Retina (tissue), 1 donor: Measurements from ENCODE around the gene NGRN.
A peak's percentile ranks its signal among the peaks of the same experiment; 100 is the strongest.
"Not testable (repeated sequence)": the region's sequence is repeated elsewhere in the genome, so short reads cannot be mapped to it uniquely, and the experiment has no call there.

ENCODE experiments used
- DNase-seq: peaks from one replicate; pipeline ENCODE4 v3.0.0-alpha.2; 2016

The NGRN gene

GRCh38 chr15:90286678-90287077 lies 21.2 kb downstream of the NGRN start:
- no peak for DNase-seq

- DNase-seq: no peak
These were observed 21.6 kb downstream of the NGRN start for GRCh38 chr15:90287101-90287500.

GRCh38 chr15:90287946-90288345 lies 22.5 kb downstream of the NGRN start:
- no peak for DNase-seq

- no peak for DNase-seq
These were observed 26.3 kb downstream of the NGRN start for GRCh38 chr15:90291679-90292356.

GRCh38 chr15:90293040-90293810 lies 27.8 kb downstream of the NGRN start:
- peak; percentile 44 for DNase-seq

- no peak for DNase-seq
These were observed 28.7 kb downstream of the NGRN start for GRCh38 chr15:90294159-90294558.

- DNase-seq: no peak
These were observed 29.3 kb downstream of the NGRN start for GRCh38 chr15:90294601-90295269.

GRCh38 chr15:90295270-90295648 lies 29.8 kb downstream of the NGRN start:
- no peak for DNase-seq

- DNase-seq: not testable (repeated sequence)
These were observed 30.9 kb downstream of the NGRN start for GRCh38 chr15:90296316-90296884.

- no peak for DNase-seq
These were observed 31.5 kb downstream of the NGRN start for GRCh38 chr15:90297021-90297420.

GRCh38 chr15:90300541-90300940 lies 35.1 kb downstream of the NGRN start:
- DNase-seq: no peak

GRCh38 chr15:90300988-90301706 lies 35.7 kb downstream of the NGRN start:
- DNase-seq: peak; percentile 65

- DNase-seq: no peak
These were observed 36.3 kb downstream of the NGRN start for GRCh38 chr15:90301707-90302300.

GRCh38 chr15:90305355-90305754 lies 39.9 kb downstream of the NGRN start:
- DNase-seq: not testable (repeated sequence)

- no peak for DNase-seq
These were observed 40.5 kb downstream of the NGRN start for GRCh38 chr15:90305932-90306331.

GRCh38 chr15:90306560-90306959 lies 41.1 kb downstream of the NGRN start:
- DNase-seq: no peak

GRCh38 chr15:90307661-90308060 lies 42.2 kb downstream of the NGRN start:
- DNase-seq: no peak

- DNase-seq: no peak
These were observed 43.5 kb downstream of the NGRN start for GRCh38 chr15:90309020-90309419.

GRCh38 chr15:90315278-90315982 lies 50.0 kb downstream of the NGRN start:
- no peak for DNase-seq

- DNase-seq: no peak
These were observed 50.7 kb downstream of the NGRN start for GRCh38 chr15:90316139-90316538.

GRCh38 chr15:90318591-90318990 lies 53.1 kb downstream of the NGRN start:
- no peak for DNase-seq
